Effector CD8-positive, alpha-beta T cell (primary cell): ENCODE results near the gene SNTG2.

ENCODE experiments used
- DNase-seq: peaks from one replicate; lab custom pipeline; 2025; lab: John Stamatoyannopoulos, UW

Gene SNTG2

DNA sequence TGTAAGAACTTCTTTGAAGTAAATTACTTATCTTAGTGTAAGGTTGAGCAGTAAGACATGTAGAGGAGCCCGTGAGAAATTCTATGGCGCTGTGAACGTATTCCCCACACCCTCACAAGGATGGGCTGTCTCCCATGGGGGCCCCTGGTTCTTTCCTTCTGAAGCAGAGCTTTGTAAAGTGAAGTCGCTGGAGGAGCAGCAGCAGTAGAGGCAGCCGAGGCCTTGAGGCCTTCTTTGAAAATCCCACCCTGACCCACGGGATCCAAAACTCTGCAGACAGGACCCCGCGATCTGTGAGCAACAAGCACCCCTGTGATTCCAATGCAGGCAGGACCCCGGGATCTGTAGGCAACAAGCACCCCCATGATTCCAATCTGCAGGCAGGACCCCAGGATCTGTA lies 23.8 kb upstream of the SNTG2 start:
- no peak for DNase-seq

DNA sequence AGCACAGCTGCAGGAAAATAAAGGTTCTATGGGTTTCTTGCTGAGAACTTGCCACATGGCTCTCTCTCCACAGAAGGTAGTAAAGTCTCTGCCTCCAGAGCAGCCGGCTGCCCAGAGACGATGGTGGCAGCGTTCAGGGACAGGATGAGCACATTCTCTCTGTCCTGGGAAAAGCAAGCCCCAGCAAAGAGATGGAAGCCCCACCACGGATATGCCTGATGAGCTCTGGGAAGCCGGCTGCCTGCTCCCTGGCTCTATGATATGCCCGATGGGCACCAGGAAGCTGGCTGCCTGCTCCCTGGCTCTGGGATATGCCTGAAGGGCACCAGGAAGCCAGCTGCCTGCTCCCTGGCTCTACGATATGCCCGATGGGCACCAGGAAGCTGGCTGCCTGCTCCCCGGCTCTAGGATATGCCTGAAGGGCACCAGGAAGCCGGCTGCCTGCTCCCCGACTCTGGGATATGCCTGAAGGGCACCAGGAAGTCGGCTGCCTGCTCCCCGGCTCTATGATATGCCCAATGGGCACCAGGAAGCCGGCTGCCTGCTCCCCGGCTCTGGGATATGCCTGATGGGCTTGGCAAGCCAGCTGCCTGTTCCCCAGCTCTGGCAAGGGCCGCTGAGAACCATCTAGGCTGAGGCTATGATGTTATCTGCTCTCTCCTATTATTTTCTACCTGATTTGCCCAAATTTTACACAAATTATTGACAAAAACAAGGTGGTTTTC lies 21.5 kb upstream of the SNTG2 start:
- DNase-seq, result no peak

DNA sequence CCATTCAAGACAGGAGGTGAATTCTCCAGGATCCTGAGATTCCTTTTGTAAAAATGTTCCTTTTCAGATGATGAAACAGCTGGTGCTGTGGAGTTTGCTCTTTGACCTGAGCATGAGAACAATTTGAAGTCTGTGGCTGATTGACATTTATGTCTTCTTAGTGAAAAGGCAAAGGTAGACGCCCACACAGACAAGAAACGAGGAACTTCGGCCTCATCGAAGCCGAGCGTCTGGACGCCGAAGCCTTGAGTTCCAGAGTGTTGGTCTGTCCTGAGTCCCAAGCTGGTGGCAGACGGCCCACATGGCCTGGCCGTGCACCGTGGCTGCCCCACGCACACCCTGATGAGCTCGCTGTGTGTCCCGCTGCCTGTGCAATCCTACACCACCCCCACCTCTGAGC lies 20.7 kb upstream of the SNTG2 start:
- no peak for DNase-seq

DNA sequence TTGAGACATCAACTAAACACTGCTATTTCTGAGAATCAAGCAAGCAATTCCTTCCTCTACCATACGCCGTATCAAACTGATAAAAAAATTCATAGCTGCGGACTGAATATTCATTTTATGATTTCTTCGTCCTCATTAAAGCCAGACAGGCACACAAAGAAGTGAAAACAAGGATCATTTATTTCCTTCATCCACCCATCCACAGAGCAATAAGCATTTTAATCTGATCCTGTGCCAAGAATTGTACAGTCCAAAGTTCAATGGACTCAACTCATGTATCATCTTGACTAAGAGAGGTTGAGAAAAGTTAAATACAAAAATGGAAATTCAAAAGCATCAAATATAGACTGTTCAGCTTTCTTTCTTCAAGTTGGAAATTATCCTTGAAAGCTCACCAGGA lies 19.7 kb upstream of the SNTG2 start:
- DNase-seq, result no peak

DNA sequence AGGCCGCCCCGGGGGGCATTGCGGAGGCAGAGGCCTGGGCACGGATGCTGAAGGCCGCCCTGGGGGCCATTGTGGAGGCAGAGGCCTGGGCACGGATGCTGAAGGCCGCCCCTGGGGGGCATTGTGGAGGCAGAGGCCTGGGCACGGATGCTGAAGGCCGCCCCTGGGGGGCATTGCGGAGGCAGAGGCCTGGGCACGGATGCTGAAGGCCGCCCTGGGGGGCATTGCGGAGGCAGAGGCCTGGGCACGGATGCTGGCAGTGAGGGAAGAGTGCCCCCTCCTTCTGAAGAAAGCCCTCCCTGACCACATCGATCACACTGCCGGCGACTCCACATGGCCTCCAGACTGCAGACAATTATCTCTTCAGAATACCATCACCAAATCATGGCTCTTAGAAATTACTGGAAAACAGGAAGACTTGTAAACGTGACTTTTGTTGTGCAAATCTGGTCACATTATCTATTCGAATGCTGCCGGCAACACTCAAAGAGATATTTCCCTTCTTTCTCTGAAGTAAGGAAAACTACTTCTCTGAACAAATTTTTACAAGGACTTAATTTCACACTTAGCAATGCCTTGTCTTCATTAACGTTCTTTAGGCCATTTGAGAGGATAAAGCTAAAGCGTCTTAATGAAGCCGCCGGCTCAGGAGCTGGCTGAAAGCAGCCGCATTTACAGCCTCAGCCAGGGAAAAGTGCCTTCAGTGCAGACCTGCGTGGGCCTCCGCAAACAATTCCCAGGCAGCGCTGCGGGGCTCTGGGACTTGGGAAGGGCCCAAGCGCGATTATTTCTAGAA lies 18.1 kb upstream of the SNTG2 start:
- no peak for DNase-seq

DNA sequence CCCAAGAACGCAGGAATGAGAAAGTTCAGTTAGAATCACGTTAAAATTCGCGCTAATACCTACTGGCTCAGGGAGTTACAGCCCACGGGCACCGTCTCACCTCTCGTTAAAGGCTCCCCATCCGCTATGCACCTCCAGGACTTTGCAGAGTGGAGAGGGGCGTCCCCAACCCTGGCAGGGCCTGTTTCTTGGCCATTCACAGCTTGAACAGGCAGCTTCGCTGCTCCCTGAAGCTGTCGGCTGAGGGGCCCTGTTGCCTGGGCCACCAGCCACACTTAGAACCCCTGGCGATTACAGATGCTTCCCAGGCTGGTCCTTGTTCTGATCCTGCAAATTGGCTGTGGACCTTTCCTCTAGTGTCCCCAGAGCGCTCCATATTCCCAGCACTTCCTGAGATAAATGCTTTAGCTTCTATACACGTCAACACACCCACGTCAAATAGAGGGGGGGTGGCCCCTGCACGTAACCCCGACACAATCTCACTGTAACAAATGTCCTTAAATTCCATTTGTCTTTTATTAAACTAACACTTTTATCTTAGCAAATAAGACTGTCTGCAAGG lies 16.8 kb upstream of the SNTG2 start:
- DNase-seq, result no peak

DNA sequence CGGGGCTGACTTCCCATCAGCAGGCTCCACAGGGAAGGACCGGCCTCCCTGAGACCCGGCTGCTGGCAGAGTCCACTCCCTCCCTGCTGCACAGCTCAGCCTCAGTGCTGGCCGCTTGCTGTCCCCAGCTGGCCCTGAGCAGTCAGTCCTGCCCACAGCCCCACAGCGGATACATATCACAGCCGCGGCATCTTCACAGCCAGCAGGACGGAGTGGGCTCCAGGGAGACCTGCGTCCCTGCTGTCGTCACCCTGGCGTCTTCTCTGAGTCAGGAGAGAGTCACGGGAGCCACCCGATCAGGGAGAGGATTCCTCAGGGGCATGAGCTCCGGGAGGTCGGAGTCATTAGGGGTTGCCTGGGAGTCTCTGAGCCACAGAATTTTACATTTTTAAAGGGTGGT lies 13.1 kb upstream of the SNTG2 start:
- no peak for DNase-seq

DNA sequence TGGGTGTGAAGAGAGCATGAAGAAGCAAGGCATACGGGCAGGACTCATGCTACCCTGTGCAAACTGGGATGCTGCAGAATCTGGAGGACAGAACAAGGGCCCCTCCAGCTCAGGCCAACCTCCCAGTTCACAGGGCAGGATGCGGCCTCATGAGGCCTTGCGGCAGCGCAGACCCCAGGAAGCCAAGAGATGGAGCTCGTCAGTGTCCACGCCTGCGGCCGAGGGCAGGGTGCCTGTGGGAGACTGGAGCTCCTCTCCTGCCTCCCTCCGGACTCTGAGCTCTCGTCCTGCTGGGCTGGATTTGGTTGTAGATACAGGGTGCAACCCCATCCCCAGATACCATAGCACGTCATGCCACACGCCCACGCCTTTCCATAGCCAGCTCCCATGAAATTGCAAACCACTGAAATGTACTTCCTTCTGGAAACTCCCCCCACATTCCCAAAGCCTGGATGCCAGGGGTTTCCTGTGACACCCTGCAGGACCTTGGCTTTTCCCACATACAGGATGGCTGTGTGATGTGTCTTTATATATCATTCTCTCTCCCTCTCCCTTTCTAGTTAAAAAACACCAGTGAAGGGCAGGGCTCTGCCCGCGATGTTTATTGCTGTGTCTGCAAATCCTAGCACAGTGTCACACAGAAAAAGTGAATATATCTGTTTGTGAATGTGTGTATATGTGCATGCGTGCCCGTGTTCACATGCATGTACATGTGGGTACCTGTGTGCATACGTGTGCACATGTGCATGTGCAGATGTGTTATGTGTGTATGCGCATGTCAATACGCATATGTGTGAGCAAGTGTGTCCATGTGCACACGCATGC lies 12.3 kb upstream of the SNTG2 start:
- no peak for DNase-seq

DNA sequence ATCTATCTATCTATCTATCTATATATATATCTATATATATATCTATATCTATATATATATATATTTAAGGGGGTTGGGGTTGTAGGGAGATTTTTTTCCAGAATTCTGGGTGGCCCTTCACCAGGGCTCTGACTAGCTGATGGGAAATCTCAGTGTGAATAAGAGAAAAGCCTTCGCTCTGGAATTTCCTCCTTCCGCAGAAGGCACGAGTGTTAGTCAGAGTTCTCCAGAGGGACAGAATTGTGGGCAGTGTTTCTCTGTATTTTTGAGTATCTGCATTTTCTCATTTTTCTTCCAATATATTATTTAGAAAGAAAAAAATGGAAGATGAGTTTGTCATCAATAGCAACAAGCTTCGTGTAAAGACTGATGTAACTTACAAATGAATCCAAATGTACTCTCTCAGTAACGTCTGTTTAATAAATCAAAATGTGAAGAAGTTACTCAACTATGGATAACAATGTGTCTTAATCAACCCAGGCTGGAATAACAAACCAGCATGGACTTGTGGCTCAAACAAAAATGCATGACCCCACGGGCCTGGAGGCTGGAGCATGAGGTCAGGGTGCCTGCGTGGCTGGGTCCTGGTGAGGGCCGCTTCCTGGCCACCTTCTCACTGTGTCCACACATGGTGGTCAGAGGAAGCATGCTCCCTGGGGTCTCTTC lies 10.6 kb upstream of the SNTG2 start:
- DNase-seq, result no peak

DNA sequence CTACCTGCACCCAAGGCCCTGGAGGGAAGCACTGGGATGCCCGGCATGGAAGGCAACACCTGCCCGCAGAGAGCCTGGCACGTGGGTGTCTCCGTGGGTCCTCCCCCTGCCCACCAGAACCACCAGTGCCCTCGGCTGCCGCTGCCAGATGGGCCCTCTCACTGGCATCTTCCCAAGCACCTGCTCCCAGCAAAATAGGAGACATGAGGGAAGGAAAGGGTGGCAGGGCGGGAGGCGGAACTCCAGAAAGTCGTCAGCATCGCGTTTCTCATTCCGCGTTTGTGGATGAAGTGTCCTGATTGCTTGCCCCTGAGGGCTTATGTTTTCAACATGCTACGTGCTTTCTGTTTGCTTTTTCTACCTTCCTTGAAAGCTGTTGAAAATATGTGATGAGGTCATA lies 8.8 kb upstream of the SNTG2 start:
- DNase-seq, result no peak

DNA sequence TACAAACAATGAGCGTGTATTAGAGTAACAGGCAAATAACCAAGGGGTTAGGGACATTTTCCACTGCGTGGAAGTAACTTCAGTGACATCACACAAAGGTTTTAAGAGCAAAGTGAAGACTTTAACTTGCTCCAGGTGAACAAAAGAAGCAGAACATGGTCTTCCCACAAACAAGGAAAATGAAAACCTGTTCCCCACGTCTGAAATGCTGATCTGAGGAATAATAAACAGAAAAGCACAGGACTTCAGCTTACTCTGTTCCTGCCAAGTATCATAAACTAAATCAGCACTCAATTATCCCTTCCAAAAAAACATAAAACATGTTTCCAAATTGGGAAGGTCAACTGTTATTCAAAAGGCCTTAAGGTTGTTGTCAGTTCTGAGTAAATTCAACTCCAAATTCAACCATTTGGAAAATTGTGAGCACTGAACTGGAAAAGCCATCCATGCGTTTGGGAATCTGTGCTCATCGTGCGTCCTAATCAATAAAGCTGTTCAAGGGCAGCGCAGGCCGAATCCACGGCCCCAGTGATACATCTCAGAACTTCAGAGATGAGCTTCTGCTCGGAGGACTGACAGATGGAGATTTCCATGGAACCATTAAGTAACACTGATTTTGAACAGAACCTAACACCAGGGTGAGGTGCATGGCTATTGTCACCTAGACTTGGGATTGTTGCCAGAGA lies 7.7 kb upstream of the SNTG2 start:
- DNase-seq, result no peak

DNA sequence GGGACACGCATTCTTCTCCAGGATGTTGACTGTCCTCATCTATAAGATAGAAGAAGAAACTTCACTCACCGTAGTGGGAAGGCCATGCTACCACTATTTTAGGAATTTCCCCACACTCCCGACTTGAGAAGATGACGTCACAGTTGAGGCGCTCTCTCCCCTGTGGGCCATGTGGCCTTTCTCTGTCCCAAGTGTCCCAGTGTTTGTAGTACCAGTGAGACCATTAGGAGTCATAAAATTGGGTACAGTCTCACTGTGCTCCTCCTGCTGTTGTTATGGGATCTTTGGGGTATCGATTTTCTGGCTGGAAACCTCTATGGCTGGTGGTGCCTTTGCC lies 7.2 kb upstream of the SNTG2 start:
- no peak for DNase-seq

DNA sequence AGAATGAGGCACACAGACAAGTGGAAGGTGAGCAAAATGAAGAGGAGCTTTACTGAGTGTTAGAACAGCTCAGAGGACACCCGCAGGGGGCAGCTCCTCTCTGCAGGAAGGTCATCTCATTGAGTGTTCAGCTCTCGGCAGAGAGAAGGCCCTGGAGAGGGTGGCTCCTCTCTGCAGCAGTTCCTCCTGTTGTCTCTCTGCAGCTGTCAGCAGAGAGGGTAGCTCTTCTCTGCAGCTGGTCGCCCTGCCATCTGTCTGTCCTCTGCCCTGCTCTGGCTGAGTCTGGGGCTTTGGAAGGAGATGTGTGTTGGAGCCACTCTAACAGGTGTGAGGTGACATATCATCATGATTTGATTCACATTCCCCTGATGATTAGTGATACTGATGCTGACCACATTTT lies 6.8 kb upstream of the SNTG2 start:
- no peak for DNase-seq

DNA sequence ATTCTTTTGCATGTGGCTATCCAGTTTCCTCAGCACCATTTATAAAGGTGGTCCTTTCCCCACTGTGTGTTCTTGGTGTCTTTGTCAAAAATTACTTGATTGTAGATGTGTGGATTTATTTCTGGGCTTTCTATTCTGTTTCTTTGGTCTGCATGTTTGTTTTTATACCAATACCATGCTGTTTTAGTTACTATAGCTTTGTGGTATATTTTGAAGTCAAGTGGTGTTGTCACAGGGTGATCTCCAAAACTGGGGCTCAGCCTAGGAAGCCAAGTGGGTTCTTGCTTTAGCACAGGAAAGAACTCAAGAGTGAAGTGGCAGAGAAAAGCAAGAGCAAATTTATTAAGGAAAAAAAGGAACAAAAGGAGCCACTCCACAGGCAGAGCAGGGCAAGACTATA lies 6.0 kb upstream of the SNTG2 start:
- DNase-seq, result no peak

DNA sequence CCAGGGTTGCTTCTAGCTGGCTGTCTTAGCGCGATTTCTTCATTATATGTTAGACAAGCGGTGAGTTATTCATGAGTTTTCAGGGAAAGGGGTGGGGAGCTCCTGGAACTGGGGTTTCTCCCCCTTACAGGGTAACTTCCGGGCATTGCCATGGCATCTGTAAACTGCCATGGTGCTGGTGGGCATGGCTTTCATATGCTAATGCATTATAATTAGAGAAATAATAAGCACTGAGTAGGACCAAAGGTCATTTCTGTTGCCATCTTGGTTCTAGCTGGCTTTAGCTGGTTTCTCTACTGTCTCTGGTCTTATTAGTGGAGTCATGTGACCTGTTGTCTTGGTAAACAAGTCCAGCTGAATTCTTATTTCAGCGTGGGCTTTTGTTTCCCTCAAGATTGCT lies 5.5 kb upstream of the SNTG2 start:
- DNase-seq, result no peak

DNA sequence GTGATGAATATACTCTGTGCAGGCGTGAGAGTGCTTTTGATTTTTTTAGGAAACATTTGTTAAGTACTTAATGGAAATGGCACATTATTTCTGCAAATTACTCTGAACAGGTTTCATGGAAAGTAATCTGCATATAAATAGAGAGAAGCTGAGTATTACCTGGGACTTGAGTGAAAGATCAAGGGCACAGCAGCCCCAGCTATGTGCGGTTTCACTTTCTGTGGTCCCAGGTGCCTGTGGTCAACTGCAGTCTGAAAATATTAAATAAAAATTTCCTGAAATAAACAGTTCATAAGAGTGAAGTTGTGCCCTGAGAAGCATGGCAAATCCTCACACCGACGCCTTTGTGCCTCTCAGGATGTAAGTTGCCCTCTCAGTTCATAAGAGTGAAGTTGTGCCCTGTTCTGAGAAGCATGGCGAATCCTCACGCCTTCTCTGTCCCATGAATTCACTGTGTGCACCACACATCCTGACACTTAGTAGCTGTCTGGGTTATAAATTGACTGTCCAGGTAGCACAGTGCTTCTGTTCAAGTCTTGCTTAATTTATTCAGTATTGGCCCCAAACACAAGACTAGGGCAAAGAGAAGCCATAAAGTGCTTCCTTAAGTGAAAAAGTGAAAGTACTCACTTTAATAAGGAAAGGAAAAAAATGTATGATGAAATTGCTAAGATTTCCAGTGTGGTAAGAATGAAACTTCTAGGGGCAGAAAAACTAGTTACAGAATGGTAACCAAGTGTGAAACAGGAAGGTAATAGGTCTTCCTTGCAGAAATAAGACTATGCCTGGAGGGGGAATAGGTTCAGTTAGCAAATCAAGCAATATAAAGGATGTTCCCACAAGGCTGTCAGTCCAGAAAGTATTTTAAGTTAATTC lies 4.3 kb upstream of the SNTG2 start:
- no peak for DNase-seq

DNA sequence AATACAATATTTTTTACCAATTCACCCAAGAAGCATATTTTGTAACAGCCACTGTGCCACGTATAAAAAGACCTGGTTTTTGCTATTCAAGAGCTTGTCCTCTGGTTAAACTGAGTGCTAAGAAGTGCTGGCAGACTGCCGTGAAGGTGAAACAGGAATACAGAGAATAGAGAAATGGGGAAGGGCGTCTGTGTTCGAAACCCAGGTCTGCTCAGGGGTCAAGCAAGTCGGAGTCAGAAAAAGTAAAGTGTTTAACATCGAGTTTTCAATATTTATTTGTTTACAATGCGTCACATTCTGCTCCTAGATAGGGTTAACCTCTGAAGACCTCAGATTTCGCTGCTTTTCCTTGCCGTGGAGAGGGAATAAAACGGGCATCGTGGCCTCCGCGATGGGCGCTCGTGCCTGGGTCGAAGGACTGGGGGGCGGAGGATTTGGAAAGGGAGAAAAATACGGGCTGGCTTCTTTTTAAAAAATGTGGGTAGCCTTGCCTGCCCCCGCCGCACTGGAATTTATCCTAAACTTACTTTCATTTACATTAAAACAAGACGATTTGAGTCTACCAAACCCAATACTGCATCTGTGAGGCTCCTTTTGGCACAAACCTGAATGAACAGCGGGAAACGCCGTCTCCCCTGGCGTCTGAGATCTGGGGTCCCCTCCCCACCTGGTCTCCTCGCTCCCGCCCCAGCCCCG lies 1.1 kb upstream of the SNTG2 start:
- DNase-seq, result no peak

DNA sequence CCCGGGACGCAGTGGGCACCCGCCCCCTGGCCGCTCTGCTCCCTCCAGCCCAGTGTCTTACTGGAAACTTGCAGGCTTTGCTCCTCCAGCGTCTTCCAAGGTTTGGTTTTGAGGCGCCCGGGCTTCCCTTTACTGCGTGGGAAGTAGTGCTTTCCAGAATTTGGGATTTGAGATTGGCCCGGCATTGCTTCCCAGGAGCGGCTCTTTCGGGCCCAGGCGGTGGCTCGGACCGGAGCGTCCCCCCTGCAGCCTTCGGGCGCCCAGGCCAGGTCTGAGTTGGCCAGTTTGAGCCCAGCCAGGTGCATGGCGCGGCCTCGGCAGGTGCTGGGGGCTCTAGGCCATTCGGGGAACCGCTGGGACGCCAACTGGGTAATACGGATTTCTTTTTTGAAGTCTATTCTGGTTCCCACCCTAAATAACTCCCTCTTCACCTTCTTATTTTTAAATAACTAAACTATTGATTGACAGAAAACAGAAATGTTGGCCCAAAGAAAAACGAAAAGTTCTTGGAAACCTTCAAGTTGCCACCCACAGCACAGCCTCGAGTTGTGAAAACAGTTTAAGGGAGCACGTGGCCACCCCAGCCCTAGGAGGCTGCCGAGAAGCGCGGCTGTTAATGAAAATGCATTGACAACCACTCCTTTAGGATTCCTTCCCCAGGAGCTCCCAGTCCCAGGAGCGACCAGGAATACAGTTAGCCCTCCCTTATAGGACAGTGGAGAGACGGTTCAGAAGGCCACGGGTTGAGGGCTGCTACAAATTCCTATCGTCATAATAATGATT lies 766 bp downstream of the SNTG2 start:
- no peak for DNase-seq

DNA sequence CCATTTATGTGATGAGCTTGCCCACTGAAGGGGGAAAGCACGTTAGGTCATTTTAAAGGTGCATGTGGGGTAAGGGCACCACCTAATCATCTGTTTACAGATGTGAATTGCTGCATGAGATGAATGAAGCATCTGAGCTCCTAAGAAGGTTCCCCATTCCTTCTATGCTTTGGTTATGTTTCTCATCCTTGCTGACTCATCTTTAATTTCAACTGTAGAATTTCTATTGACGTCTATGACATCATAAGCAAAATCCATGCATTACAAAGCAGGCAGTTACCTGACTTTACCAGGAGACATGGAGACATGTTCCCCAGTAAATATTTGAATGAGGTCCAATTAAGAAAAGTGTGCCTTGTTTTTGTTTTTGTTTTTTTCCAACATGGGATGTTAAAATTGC lies 2.8 kb downstream of the SNTG2 start:
- DNase-seq, result no peak
